Liver (tissue), 9 donors: ENCODE data around the gene TNS4. TPM values are rescaled to one million over a fixed set of nuclear protein-coding genes. Genes with fewer than 3 reads are reported as not detected.

Experiments
- DNase-seq: peaks from one replicate; pipeline ENCODE4 v3.0.0-alpha.2; 2017; ENCODE audit warnings: low spot score
- H3K27ac ChIP-seq, 2 donors: one replicate each; pipeline ENCODE4 v1.7.0; 2013; ENCODE audit warnings: inconsistent platforms in 2 of 2, low read length in 2 of 2, control low read depth in 1 of 2, low read depth in 1 of 2, mild to moderate bottlenecking in 1 of 2
- H3K27me3 ChIP-seq, 4 donors: one replicate each; pipeline versions ENCODE4 v1.6.1 to v1.7.0; 2013; ENCODE audit warnings: low read length in 3 of 4, inconsistent platforms in 1 of 4, mild to moderate bottlenecking in 1 of 4, moderate library complexity in 1 of 4; ENCODE audit not compliant: control insufficient read depth in 4 of 4, insufficient read depth in 4 of 4
- H3K36me3 ChIP-seq, 4 donors: one replicate each; pipeline versions ENCODE4 v1.6.1 to v1.7.0; 2013; ENCODE audit warnings: low read length in 3 of 4, mild to moderate bottlenecking in 3 of 4, low read depth in 1 of 4, moderate library complexity in 1 of 4; ENCODE audit not compliant: control insufficient read depth in 4 of 4, insufficient read depth in 3 of 4
- H3K4me1 ChIP-seq, 4 donors: one replicate each; pipeline versions ENCODE4 v1.6.1 to v1.7.0; 2013; ENCODE audit warnings: low read length in 3 of 4, mild to moderate bottlenecking in 3 of 4, moderate library complexity in 1 of 4; ENCODE audit not compliant: control insufficient read depth in 4 of 4, insufficient read depth in 4 of 4
- H3K4me3 ChIP-seq, 3 donors: one replicate each; pipeline versions ENCODE4 v1.6.1 to v1.7.0; 2013; ENCODE audit warnings: low read length in 3 of 3, control low read depth in 1 of 3, low read depth in 1 of 3, mild to moderate bottlenecking in 1 of 3
- H3K9ac ChIP-seq, 2 donors: one replicate each; pipeline ENCODE4 v1.7.0; 2013; ENCODE audit warnings: low read length in 2 of 2, mild to moderate bottlenecking in 2 of 2, moderate library complexity in 2 of 2, control low read depth in 1 of 2, low read depth in 1 of 2
- H3K9me3 ChIP-seq, 4 donors: one replicate each; pipeline versions ENCODE4 v1.6.1 to v1.7.0; 2013; ENCODE audit warnings: low read length in 3 of 4; ENCODE audit not compliant: control insufficient read depth in 4 of 4
- EGR1 ChIP-seq, 2 donors: IDR thresholded peaks; 2 replicates each; pipeline ENCODE4 v1.6.1; 2016 to 2018; ENCODE audit warnings: antibody characterized with exemption in 2 of 2, low read depth in 2 of 2
- FOXA1 ChIP-seq: IDR thresholded peaks from 2 replicates; pipeline ENCODE4 v1.6.1; 2016; ENCODE audit warnings: antibody characterized with exemption
- GABPA ChIP-seq, 2 donors: IDR thresholded peaks in 1 of 2; conservative IDR thresholded peaks in 1 of 2; 2 replicates each; pipeline ENCODE4 v1.6.1; 2016; ENCODE audit warnings: antibody characterized with exemption in 2 of 2, mild to moderate bottlenecking in 1 of 2, moderate library complexity in 1 of 2
- HNF4G ChIP-seq: IDR thresholded peaks from 2 replicates; pipeline ENCODE4 v1.6.1; 2016; ENCODE audit warnings: antibody characterized with exemption
- JUND ChIP-seq, 2 donors: IDR thresholded peaks; 2 replicates each; pipeline ENCODE4 v1.6.1; 2016; ENCODE audit warnings: antibody characterized with exemption in 2 of 2
- NR2F2 ChIP-seq: IDR thresholded peaks from 2 replicates; pipeline ENCODE4 v1.6.1; 2016; ENCODE audit warnings: antibody characterized with exemption
- RAD21 ChIP-seq, 2 donors: IDR thresholded peaks; 2 replicates each; pipeline ENCODE4 v1.6.1; 2016; ENCODE audit warnings: antibody characterized with exemption in 2 of 2, mild to moderate bottlenecking in 2 of 2
- RXRA ChIP-seq, 2 donors: IDR thresholded peaks; 2 replicates each; pipeline ENCODE4 v1.6.1; 2017 to 2018; ENCODE audit warnings: antibody characterized with exemption in 2 of 2, mild to moderate bottlenecking in 1 of 2
- SP1 ChIP-seq: IDR thresholded peaks from 2 replicates; pipeline ENCODE4 v1.6.1; 2018; ENCODE audit warnings: antibody characterized with exemption, mild to moderate bottlenecking
- YY1 ChIP-seq: IDR thresholded peaks from 2 replicates; pipeline ENCODE4 v1.6.1; 2016; ENCODE audit warnings: antibody characterized with exemption, mild to moderate bottlenecking
- WGBS: extraction: QIAGEN DNeasy Blood & Tissue Kit; methylation state at CpG from one replicate; pipeline ENCODE4 v1.1.7; 2013; 5-methylcytosine and 5-hydroxymethylcytosine counted together
- polyA plus RNA-seq, 2 donors: library from polyadenylated mRNA; stranded (reverse) in 1 of 2; unstranded in 1 of 2; fragments of 200-250 nt in 1 of 2; fragments of >200 nt in 1 of 2; fragmentation: Nextera tagmentation in 1 of 2; extraction: Ambion mirVana in 1 of 2; gene quantifications; one replicate each; pipeline versions ENCODE4 v1.2.1 to v1.2.3, GENCODE V29; 2013 to 2015
- total RNA-seq, 2 donors: library from RNA; depleted of rRNA; stranded (reverse); fragments of >200 nt; gene quantifications; one replicate each; pipeline ENCODE4 v1.2.3, GENCODE V29; 2014
- TF ChIP-seq, protein P1 (sequence below): IDR thresholded peaks from 2 replicates; pipeline ENCODE4 v1.6.1; 2016; ENCODE audit warnings: antibody characterized with exemption
- TF ChIP-seq, protein P2 (sequence below): IDR thresholded peaks from 2 replicates; pipeline ENCODE4 v1.6.1; 2016; ENCODE audit warnings: antibody characterized with exemption
- TF ChIP-seq, protein P3 (sequence below): fragments of 150-350 bp; IDR thresholded peaks from 2 replicates; pipeline ENCODE4 v1.5.1; 2017; ENCODE audit warnings: improper control_type of control experiment, low read depth, low read length; ENCODE audit not compliant: missing input control
- TF ChIP-seq, protein P4 (sequence below): IDR thresholded peaks from 2 replicates; pipeline ENCODE4 v1.6.1; 2016; ENCODE audit warnings: antibody characterized with exemption, mild to moderate bottlenecking
- TF ChIP-seq, protein P5 (sequence below): IDR thresholded peaks from 2 replicates; pipeline ENCODE4 v1.6.1; 2016; ENCODE audit warnings: antibody characterized with exemption
- donor health status: healthy.
- donor health status: healthy.
- donor health status: healthy.
- donor health status: healthy.
- donor health status: healthy.

The TNS4 gene
- total and polyA plus RNA-seq, 4 donors: 0.08 TPM; not detected in 3

DNA sequence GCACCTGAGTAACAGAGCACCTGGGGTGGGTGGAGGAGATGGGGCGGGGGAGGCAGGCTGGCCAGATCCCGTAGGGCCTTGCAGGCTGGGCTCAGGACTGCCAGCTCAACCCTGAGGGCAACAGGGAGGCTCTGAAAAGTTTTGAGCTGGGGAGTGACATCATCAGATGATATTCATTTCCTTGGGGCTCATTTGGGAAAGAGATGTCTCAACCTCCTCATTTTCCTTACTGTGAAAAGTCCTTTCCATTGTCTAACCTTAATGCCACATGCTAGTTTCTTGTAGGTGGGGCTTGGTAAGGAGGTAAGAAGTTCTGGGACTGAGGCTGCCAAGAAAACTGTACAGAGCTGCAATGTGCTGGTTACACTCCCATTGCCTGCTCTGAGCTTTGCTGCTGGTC is 3.7 kb downstream of the TNS4 start:
- peaks cover 0 to 10% (median 4%) of the 10 kb centered on the region in 4 donors for H3K4me1 ChIP-seq
- H3K4me3 ChIP-seq: no peak overlapping the region
- TF ChIP-seq RXRA (IDR thresholded peaks at IDR 0.05): no peak
- TF ChIP-seq, protein P1, sequence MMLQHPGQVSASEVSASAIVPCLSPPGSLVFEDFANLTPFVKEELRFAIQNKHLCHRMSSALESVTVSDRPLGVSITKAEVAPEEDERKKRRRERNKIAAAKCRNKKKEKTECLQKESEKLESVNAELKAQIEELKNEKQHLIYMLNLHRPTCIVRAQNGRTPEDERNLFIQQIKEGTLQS: no peak
- no peaks in the 10 kb centered on the region for H3K9me3 ChIP-seq
- no peaks in the 10 kb centered on the region for H3K36me3 ChIP-seq
- H3K27ac ChIP-seq: no peak overlapping the region
- no peaks in the 10 kb centered on the region for H3K27me3 ChIP-seq
- no peak for DNase-seq
- no peak overlapping the region for H3K9ac ChIP-seq
- WGBS: 91% methylated on average over 2 of the region's 2 CpGs

DNA sequence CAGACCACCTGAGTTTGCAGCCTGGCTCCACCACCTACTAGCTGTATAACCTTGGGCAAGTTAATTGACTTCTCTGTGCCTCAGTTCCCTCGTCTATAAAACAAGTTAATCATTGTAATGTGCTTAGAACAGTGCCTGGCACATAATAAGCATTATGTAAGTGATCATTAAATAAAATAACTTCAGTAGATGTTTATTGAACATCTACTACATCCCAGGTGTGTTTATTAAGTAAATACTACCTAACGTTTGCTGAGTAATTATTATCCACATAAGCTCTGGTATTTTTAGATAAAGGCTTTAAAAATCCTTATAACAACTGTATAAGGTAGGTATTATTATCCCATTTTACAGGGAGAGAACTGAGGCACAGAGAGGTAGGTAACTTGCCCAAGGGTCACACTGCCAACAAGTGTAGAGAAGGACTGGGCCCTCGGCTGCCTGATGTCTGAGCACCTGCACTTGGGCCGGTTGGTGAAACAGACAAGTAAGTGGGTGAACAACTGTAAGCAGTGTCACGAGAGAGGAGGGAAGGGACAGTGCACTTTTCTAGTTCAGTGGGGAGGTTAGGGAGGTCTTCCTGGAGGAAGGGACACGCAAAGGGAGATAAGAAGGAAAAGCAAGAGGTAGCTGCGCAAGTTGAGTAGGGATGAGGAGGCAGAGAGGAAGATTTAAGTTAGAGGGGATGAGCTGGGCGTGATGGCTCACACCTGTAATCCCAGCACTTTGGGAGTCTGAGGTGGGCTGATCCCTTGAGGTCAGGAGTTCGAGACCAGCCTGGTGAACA is 4.6 kb downstream of the TNS4 start:
- no peak for DNase-seq
- H3K4me1 ChIP-seq: peaks cover 0 to 10% (median 4%) of the 10 kb centered on the region in 4 donors
- no peak for TF ChIP-seq JUND (IDR thresholded peaks at IDR 0.05)
- TF ChIP-seq RAD21 (IDR thresholded peaks at IDR 0.05): no peak
- no peak for TF ChIP-seq NR2F2
- TF ChIP-seq, protein P2, sequence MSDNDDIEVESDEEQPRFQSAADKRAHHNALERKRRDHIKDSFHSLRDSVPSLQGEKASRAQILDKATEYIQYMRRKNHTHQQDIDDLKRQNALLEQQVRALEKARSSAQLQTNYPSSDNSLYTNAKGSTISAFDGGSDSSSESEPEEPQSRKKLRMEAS: no peak
- TF ChIP-seq, protein P3, sequence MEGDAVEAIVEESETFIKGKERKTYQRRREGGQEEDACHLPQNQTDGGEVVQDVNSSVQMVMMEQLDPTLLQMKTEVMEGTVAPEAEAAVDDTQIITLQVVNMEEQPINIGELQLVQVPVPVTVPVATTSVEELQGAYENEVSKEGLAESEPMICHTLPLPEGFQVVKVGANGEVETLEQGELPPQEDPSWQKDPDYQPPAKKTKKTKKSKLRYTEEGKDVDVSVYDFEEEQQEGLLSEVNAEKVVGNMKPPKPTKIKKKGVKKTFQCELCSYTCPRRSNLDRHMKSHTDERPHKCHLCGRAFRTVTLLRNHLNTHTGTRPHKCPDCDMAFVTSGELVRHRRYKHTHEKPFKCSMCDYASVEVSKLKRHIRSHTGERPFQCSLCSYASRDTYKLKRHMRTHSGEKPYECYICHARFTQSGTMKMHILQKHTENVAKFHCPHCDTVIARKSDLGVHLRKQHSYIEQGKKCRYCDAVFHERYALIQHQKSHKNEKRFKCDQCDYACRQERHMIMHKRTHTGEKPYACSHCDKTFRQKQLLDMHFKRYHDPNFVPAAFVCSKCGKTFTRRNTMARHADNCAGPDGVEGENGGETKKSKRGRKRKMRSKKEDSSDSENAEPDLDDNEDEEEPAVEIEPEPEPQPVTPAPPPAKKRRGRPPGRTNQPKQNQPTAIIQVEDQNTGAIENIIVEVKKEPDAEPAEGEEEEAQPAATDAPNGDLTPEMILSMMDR: no peak
- TF ChIP-seq, protein P4, sequence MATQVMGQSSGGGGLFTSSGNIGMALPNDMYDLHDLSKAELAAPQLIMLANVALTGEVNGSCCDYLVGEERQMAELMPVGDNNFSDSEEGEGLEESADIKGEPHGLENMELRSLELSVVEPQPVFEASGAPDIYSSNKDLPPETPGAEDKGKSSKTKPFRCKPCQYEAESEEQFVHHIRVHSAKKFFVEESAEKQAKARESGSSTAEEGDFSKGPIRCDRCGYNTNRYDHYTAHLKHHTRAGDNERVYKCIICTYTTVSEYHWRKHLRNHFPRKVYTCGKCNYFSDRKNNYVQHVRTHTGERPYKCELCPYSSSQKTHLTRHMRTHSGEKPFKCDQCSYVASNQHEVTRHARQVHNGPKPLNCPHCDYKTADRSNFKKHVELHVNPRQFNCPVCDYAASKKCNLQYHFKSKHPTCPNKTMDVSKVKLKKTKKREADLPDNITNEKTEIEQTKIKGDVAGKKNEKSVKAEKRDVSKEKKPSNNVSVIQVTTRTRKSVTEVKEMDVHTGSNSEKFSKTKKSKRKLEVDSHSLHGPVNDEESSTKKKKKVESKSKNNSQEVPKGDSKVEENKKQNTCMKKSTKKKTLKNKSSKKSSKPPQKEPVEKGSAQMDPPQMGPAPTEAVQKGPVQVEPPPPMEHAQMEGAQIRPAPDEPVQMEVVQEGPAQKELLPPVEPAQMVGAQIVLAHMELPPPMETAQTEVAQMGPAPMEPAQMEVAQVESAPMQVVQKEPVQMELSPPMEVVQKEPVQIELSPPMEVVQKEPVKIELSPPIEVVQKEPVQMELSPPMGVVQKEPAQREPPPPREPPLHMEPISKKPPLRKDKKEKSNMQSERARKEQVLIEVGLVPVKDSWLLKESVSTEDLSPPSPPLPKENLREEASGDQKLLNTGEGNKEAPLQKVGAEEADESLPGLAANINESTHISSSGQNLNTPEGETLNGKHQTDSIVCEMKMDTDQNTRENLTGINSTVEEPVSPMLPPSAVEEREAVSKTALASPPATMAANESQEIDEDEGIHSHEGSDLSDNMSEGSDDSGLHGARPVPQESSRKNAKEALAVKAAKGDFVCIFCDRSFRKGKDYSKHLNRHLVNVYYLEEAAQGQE: no peak
- TF ChIP-seq, protein P1: no peak
- no peak for TF ChIP-seq HNF4G
- no peak for TF ChIP-seq RXRA (IDR thresholded peaks at IDR 0.05)
- no peak for TF ChIP-seq GABPA (IDR thresholded peaks at IDR 0.05 in 1 of 2, conservative IDR thresholded peaks at IDR 0.05 in 1 of 2)
- TF ChIP-seq YY1: no peak
- no peak for TF ChIP-seq EGR1 (IDR thresholded peaks at IDR 0.05; ENCODE audit: low read depth in 2 of 2)
- no peak for TF ChIP-seq SP1
- TF ChIP-seq FOXA1: no peak
- TF ChIP-seq, protein P5, sequence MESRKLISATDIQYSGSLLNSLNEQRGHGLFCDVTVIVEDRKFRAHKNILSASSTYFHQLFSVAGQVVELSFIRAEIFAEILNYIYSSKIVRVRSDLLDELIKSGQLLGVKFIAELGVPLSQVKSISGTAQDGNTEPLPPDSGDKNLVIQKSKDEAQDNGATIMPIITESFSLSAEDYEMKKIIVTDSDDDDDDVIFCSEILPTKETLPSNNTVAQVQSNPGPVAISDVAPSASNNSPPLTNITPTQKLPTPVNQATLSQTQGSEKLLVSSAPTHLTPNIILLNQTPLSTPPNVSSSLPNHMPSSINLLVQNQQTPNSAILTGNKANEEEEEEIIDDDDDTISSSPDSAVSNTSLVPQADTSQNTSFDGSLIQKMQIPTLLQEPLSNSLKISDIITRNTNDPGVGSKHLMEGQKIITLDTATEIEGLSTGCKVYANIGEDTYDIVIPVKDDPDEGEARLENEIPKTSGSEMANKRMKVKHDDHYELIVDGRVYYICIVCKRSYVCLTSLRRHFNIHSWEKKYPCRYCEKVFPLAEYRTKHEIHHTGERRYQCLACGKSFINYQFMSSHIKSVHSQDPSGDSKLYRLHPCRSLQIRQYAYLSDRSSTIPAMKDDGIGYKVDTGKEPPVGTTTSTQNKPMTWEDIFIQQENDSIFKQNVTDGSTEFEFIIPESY: no peak
- no peak overlapping the region for H3K9ac ChIP-seq
- no peak overlapping the region for H3K27ac ChIP-seq
- no peaks in the 10 kb centered on the region for H3K9me3 ChIP-seq
- 65% methylated on average over 9 of the region's 9 CpGs for WGBS
- no peak overlapping the region for H3K4me3 ChIP-seq
- H3K27me3 ChIP-seq: no peaks in the 10 kb centered on the region
- H3K36me3 ChIP-seq: no peaks in the 10 kb centered on the region
